HepG2 (cell line): ENCODE data around the gene ZNF747. TPM values are rescaled to one million over a fixed set of nuclear protein-coding genes. Genes with fewer than 3 reads are reported as not detected.

Experiments
- ATAC-seq: fragments of 200-7000 bp; cut with Tn5 transposase; 3 replicates; pipeline ENCODE4 v1.9.1; 2020; ENCODE audit warnings: mild to moderate bottlenecking, moderate library complexity
- BruUV-seq: library from RNA; stranded (reverse); fragments of 400-500 nt; replicated peaks from 2 replicates; lab custom pipeline; 2021; lab: Mats Ljungman, UMichigan
- CTCF ChIA-PET: fragments of 300-600 bp; formaldehyde crosslinking; extraction: SDS; loops from one replicate; lab custom pipeline; 2021; ENCODE audit warnings: low total read pairs, inconsistent platforms, low intra/inter-chr PET ratio; lab: Yijun Ruan, JAX
- POLR2A ChIA-PET: fragments of 350-600 bp; sonication (Branson Sonifier 250); formaldehyde crosslinking; loops from one replicate; lab custom pipeline; 2020; ENCODE audit warnings: antibody characterized with exemption, inconsistent platforms; lab: Yijun Ruan, JAX
- DNase-seq: peaks from one replicate; pipeline ENCODE4 v3.0.0-alpha.2; 2015; ENCODE audit warnings: low spot score
- FAIRE-seq: peaks from 3 replicates; lab custom pipeline; 2011; peaks lifted over from hg19 to GRCh38; lab: Jason Lieb, UNC
- H2AFZ ChIP-seq: one replicate; pipeline ENCODE4 v1.6.1; 2011; ENCODE audit warnings: low read length, inconsistent platforms
- H3K27ac ChIP-seq: fragments of 300-600 bp; 3 replicates; pipeline ENCODE4 v1.8.0; 2011; ENCODE audit warnings: mixed run types, mild to moderate bottlenecking, mixed read lengths, low read length, inconsistent platforms; ENCODE audit not compliant: insufficient read depth; ENCODE audit errors: extremely low read length
- H3K27me3 ChIP-seq, 2 experiments: fragments of 200-600 bp in 1 of 2; 2 replicates in 1 of 2; 3 replicates in 1 of 2; pipeline versions ENCODE4 v1.6.0 to v1.8.0; 2011; ENCODE audit warnings: low read length in 2 of 2, mild to moderate bottlenecking in 2 of 2, moderate library complexity in 2 of 2, inconsistent platforms in 1 of 2; ENCODE audit not compliant: insufficient read depth in 2 of 2, control insufficient read depth in 1 of 2
- H3K36me3 ChIP-seq, 2 experiments: fragments of 200-600 bp in 1 of 2; replicated peaks in 1 of 2; 2 replicates in 1 of 2; 3 replicates in 1 of 2; pipeline versions ENCODE4 v1.5.1 to v1.8.0; 2011; ENCODE audit warnings: low read length in 2 of 2, inconsistent platforms in 1 of 2; ENCODE audit not compliant: insufficient read depth in 2 of 2, control insufficient read depth in 1 of 2
- H3K4me1 ChIP-seq: 2 replicates; pipeline ENCODE4 v1.5.1; 2012; ENCODE audit warnings: low read length, inconsistent platforms; ENCODE audit not compliant: insufficient read depth
- H3K4me2 ChIP-seq: 2 replicates; pipeline ENCODE4 v1.6.0; 2011; ENCODE audit warnings: low read depth, low read length, inconsistent platforms
- H3K4me3 ChIP-seq, 3 experiments: fragments of 200-600 bp in 1 of 3; sonication (generic), shearing (Covaris generic) in 1 of 3; replicated peaks in 1 of 3; 2 replicates each; pipeline ENCODE4 v1.5.1; 2011 to 2016; ENCODE audit warnings: low read length in 3 of 3, inconsistent platforms in 2 of 3, low read depth in 2 of 3, mild to moderate bottlenecking in 2 of 3, control low read depth in 1 of 3, mixed read lengths in 1 of 3; ENCODE audit not compliant: insufficient read depth in 1 of 3
- H3K79me2 ChIP-seq: one replicate; pipeline ENCODE4 v1.6.1; 2011; ENCODE audit warnings: low read length, inconsistent platforms; ENCODE audit not compliant: insufficient read depth
- H3K9ac ChIP-seq: 2 replicates; pipeline ENCODE4 v1.6.0; 2011; ENCODE audit warnings: mild to moderate bottlenecking, low read depth, low read length, inconsistent platforms; ENCODE audit not compliant: insufficient read depth
- H3K9me3 ChIP-seq: 2 replicates; pipeline ENCODE4 v1.5.1; 2012; ENCODE audit warnings: mild to moderate bottlenecking, low read length
- H4K20me1 ChIP-seq: 2 replicates; pipeline ENCODE4 v1.6.0; 2011; ENCODE audit warnings: inconsistent platforms, mild to moderate bottlenecking, low read length, moderate library complexity; ENCODE audit not compliant: insufficient read depth
- BCL6 ChIP-seq: IDR thresholded peaks from 2 replicates; pipeline ENCODE4 v1.6.1; 2016; ENCODE audit warnings: missing genetic modification reagents, missing compliant biosample characterization
- CENPX ChIP-seq: sonication (generic); formaldehyde crosslinking; IDR thresholded peaks from 2 replicates; pipeline ENCODE4 v1.9.0; 2021; ENCODE audit warnings: mild to moderate bottlenecking, missing genetic modification reagents, moderate library complexity
- CREBL2 ChIP-seq: sonication (generic); formaldehyde crosslinking; IDR thresholded peaks from 2 replicates; pipeline ENCODE4 v1.8.1; 2023; ENCODE audit warnings: missing genetic modification reagents, mild to moderate bottlenecking, borderline replicate concordance
- FOXK1 ChIP-seq: sonication (generic); formaldehyde crosslinking; IDR thresholded peaks from 2 replicates; pipeline ENCODE4 v1.4.0; 2020; ENCODE audit warnings: low read depth, missing genetic modification reagents, borderline replicate concordance
- HMGA1 ChIP-seq: sonication (generic); formaldehyde crosslinking; conservative IDR thresholded peaks from 2 replicates; pipeline ENCODE4 v1.4.0; 2020; ENCODE audit warnings: missing genetic modification reagents
- HNF4G ChIP-seq, 2 experiments: sonication (generic) in 1 of 2; formaldehyde crosslinking in 1 of 2; IDR thresholded peaks; 2 replicates each; pipeline versions ENCODE4 v1.4.0 to v1.6.1; 2011 to 2020; ENCODE audit warnings: borderline replicate concordance in 2 of 2, low read depth in 2 of 2, mild to moderate bottlenecking in 2 of 2, low read length in 1 of 2, missing genetic modification reagents in 1 of 2, moderate library complexity in 1 of 2
- LRRFIP1 ChIP-seq: sonication (generic); formaldehyde crosslinking; conservative IDR thresholded peaks from 2 replicates; pipeline ENCODE4 v1.4.0; 2020; ENCODE audit warnings: missing genetic modification reagents
- NRL ChIP-seq: sonication (generic); formaldehyde crosslinking; IDR thresholded peaks from 2 replicates; pipeline ENCODE4 v1.5.0; 2020; ENCODE audit warnings: missing genetic modification reagents, mild to moderate bottlenecking, moderate library complexity, borderline replicate concordance
- RBFOX2 ChIP-seq: fragments of 200-400 bp; formaldehyde crosslinking; IDR thresholded peaks from 2 replicates; pipeline ENCODE4 v1.6.1; 2017; ENCODE audit warnings: low read depth, mild to moderate bottlenecking, low read length
- SIX1 ChIP-seq: sonication (generic); formaldehyde crosslinking; IDR thresholded peaks from 2 replicates; pipeline ENCODE4 v1.4.0; 2020; ENCODE audit warnings: missing genetic modification reagents, borderline replicate concordance
- SNRNP70 ChIP-seq: fragments of 200-400 bp; formaldehyde crosslinking; IDR thresholded peaks from 2 replicates; pipeline ENCODE4 v1.6.1; 2017; ENCODE audit warnings: mild to moderate bottlenecking, low read depth, low read length, moderate library complexity
- SP4 ChIP-seq: sonication (generic); formaldehyde crosslinking; IDR thresholded peaks from 2 replicates; pipeline ENCODE4 v1.8.1; 2023; ENCODE audit warnings: mild to moderate bottlenecking, missing genetic modification reagents
- YEATS4 ChIP-seq: sonication (generic); formaldehyde crosslinking; IDR thresholded peaks from 2 replicates; pipeline ENCODE4 v1.4.0; 2020; ENCODE audit warnings: missing genetic modification reagents, borderline replicate concordance
- ZC3H13 ChIP-seq: sonication (generic); formaldehyde crosslinking; IDR thresholded peaks from 2 replicates; pipeline ENCODE4 v1.8.1; 2023; ENCODE audit warnings: mild to moderate bottlenecking, missing genetic modification reagents, moderate library complexity
- ZFP90 ChIP-seq: sonication (generic); formaldehyde crosslinking; IDR thresholded peaks from 2 replicates; pipeline ENCODE4 v1.8.0; 2022; ENCODE audit warnings: missing genetic modification reagents, mild to moderate bottlenecking, inconsistent platforms, borderline replicate concordance
- ZNF30 ChIP-seq: sonication (generic); formaldehyde crosslinking; IDR thresholded peaks from 2 replicates; pipeline ENCODE4 v1.5.0; 2020; ENCODE audit warnings: mild to moderate bottlenecking, missing genetic modification reagents
- ZNF556 ChIP-seq: sonication (generic); formaldehyde crosslinking; IDR thresholded peaks from 2 replicates; pipeline ENCODE4 v1.4.0; 2020; ENCODE audit warnings: mild to moderate bottlenecking, missing genetic modification reagents, borderline replicate concordance
- ZNF607 ChIP-seq: sonication (generic); formaldehyde crosslinking; IDR thresholded peaks from 2 replicates; pipeline ENCODE4 v1.5.1; 2020; ENCODE audit warnings: missing genetic modification reagents, mild to moderate bottlenecking, borderline replicate concordance
- WGBS: methylation state at CpG from one replicate; pipeline ENCODE4 v1.1.6; 2017; ENCODE audit warnings: low lambda C conversion rate; 5-methylcytosine and 5-hydroxymethylcytosine counted together
- in situ Hi-C: cut with HindIII; loops from 2 replicates; pipeline ENCODE4 v1.10.0; 2017; ENCODE audit warnings: low pct_unique_long_range_greater_than_20kb; ENCODE audit not compliant: extremely low pct_ligation_motif_present
- intact Hi-C: fragments of 100-400 bp; cut with micrococcal nuclease; formaldehyde crosslinking; loops from one replicate; pipeline ENCODE4 v1.10.0; 2022; ENCODE audit not compliant: unreplicated experiment
- polyA plus RNA-seq, 8 experiments: library from polyadenylated mRNA; depleted of rRNA in 3 of 8; stranded (reverse) in 7 of 8; unstranded in 1 of 8; fragments of >200 nt; fragmentation: Illumina TruSeq in 4 of 8; extraction: Trizol in 4 of 8; gene quantifications; 2 replicates each; pipeline versions ENCODE4 v1.2.1 to v1.2.3, GENCODE V29; 2011 to 2016; ENCODE audit warnings: low read depth in 4 of 8, missing spikeins in 1 of 8, mixed read lengths in 1 of 8; ENCODE audit not compliant: insufficient read depth in 1 of 8
- total RNA-seq, 5 experiments: library from RNA; depleted of rRNA; stranded (reverse); fragments of >200 nt; fragmentation: Illumina TruSeq; extraction: Trizol; gene quantifications; 2 replicates each; pipeline ENCODE4 v1.2.3, GENCODE V29; 2016; ENCODE audit warnings: low read depth in 1 of 5

The ZNF747 gene
- total and polyA plus RNA-seq, 2 of the 13 experiments (the other 11 are each of a cell fraction or from before 2014, with no cell fraction given) = 7.2 to 10.2 TPM

- peaks cover 31% of the 10 kb centered on the region for H3K79me2 ChIP-seq
- no peaks in the 10 kb centered on the region for H3K9me3 ChIP-seq
- H3K27ac ChIP-seq = peak overlapping the region; percentile 85
- H3K4me2 ChIP-seq = peak overlapping the region; percentile 95
- CTCF ChIA-PET = interaction anchor here (0.9 kb wide), 1 partner anchor 103 kb away, joined by 3 read pairs; no protein-coding TSS in a partner anchor
- intact Hi-C loops (loop anchor here (1.0 to 2.0 kb wide), 3 partner anchors 25 to 104 kb away; partner anchors contain the start of genes DCTPP1 and ZNF764), in situ Hi-C loops (no loop called here)
- H3K4me1 ChIP-seq = peaks cover 62% of the 10 kb centered on the region
- peak overlapping the region; percentile 75 to 93 (median 81) for H3K4me3 ChIP-seq
- H3K9ac ChIP-seq = peak overlapping the region; percentile 89
- POLR2A ChIA-PET = interaction anchor here (0.6 to 5.1 kb wide), 22 partner anchors 9 to 468 kb away, joined by 3 to 187 read pairs (median 5); partner anchors contain the start of genes ALDOA, CD2BP2, DCTPP1 and FBRS
- no TSS peak for BruUV-seq
- H2AFZ ChIP-seq = no peak overlapping the region
- 1% methylated on average over 24 of the region's 29 CpGs for WGBS
- H4K20me1 ChIP-seq = no peaks in the 10 kb centered on the region
- DNase-seq (no peak), FAIRE-seq (no peak), ATAC-seq (peak; percentile 14)
- peaks cover 0 to 1% of the 10 kb centered on the region in 2 experiments; a peak in 1 of 5 replicates for H3K36me3 ChIP-seq
- H3K27me3 ChIP-seq = no peaks in the 10 kb centered on the region; a peak in 1 of 5 replicates
- TF ChIP-seq LRRFIP1 (CRISPR knock-in tag) = no peak
- no peak for TF ChIP-seq BCL6 (CRISPR knock-in tag)
- TF ChIP-seq ZNF556 (CRISPR knock-in tag) = no peak
- no peak for TF ChIP-seq RBFOX2
- no peak for TF ChIP-seq CENPX (CRISPR knock-in tag)
- TF ChIP-seq HMGA1 (CRISPR knock-in tag) = no peak
- no peak for TF ChIP-seq FOXK1
- TF ChIP-seq ZNF607 (CRISPR knock-in tag) = no peak
- no peak for TF ChIP-seq SP4 (CRISPR knock-in tag)
- TF ChIP-seq YEATS4 (CRISPR knock-in tag) = no peak
- TF ChIP-seq HNF4G (IDR thresholded peaks at IDR 0.05; ENCODE audit: borderline replicate concordance, low read depth, low read length) = no peak
- TF ChIP-seq HNF4G (CRISPR knock-in tag; IDR thresholded peaks at IDR 0.05; ENCODE audit: borderline replicate concordance, low read depth) = no peak
- no peak for TF ChIP-seq SNRNP70
- TF ChIP-seq NRL (CRISPR knock-in tag) = no peak
- no peak for TF ChIP-seq SIX1 (CRISPR knock-in tag)
- TF ChIP-seq CREBL2 (CRISPR knock-in tag) = no peak
- 0 out of 2 replicates have a peak, but pooled peaks have one; percentile 17 for TF ChIP-seq ZFP90 (CRISPR knock-in tag)
- TF ChIP-seq ZNF30 (CRISPR knock-in tag) = peak; percentile 88; the same call in 1 of the 2 replicates
- TF ChIP-seq ZC3H13 (CRISPR knock-in tag) = no peak
Observed at GRCh38 chr16:30533748-30534367, 800 bp downstream of the ZNF747 start.
